ENCODE data around the gene DYNC2LI1. TPM values are rescaled to one million over a fixed set of nuclear protein-coding genes. Genes with fewer than 3 reads are reported as not detected.

Gene DYNC2LI1
- total RNA-seq, 2 donors from 2014 or later = 10.9 to 16.4 TPM

DNA sequence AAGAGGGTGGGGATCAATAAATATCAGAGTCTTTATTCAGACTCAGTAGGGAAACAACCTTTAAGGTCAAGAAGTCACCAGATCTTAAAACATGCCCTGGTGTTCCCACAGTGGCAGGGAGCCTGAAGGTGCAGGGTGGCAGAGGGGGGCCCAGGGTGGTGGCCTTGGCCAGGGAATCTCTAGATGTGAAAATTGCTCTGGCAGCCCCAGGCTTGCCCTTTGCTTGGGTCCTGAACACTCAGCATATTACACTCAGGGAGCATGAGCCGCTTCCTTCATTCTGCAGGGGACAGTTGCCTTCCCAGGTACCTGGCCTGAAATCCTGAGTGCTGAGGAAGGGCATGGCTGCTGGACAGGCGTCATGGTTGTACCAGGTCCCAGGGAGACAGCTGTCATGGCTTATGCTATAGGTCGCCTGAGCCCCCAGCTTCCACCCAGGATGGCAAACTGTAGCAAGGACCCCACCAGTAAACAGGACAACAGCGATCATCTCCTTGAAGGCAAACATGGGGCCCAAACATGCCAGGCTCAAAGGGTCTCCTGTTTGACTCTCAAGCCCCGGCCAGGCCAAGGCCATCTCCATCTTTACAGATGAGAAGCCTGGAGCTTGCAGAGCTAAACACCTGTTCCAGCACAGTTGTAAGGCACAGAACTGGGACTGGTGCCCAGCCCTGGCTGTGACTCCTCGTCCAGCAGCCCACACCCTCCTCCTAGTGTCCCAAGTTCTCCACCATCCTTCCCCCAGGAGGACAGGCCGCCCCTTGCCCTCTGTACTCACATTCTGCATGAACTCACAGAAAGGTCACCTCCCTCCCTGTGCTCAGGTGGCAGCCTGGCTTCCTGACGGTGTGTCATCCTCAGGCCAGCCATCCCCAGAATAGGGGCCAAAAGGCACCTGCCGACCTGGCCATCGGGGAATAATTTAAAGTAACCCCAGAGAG lies 79.6 kb downstream of the DYNC2LI1 start:
- Histone ChIP-seq H3K9me3 (no peaks in the 10 kb centered on the region), H3K36me3 (no peaks in the 10 kb centered on the region), H3K27ac (no peak overlapping the region), H3K27me3 (no peaks in the 10 kb centered on the region), H3K4me3 (no peak overlapping the region), H3K4me1 (no peaks in the 10 kb centered on the region)
- peak; percentile 42 for DNase-seq (ENCODE audit: low spot score)
- TF ChIP-seq, protein P1, sequence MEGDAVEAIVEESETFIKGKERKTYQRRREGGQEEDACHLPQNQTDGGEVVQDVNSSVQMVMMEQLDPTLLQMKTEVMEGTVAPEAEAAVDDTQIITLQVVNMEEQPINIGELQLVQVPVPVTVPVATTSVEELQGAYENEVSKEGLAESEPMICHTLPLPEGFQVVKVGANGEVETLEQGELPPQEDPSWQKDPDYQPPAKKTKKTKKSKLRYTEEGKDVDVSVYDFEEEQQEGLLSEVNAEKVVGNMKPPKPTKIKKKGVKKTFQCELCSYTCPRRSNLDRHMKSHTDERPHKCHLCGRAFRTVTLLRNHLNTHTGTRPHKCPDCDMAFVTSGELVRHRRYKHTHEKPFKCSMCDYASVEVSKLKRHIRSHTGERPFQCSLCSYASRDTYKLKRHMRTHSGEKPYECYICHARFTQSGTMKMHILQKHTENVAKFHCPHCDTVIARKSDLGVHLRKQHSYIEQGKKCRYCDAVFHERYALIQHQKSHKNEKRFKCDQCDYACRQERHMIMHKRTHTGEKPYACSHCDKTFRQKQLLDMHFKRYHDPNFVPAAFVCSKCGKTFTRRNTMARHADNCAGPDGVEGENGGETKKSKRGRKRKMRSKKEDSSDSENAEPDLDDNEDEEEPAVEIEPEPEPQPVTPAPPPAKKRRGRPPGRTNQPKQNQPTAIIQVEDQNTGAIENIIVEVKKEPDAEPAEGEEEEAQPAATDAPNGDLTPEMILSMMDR (IDR thresholded peaks at IDR 0.05) = no peak

DNA sequence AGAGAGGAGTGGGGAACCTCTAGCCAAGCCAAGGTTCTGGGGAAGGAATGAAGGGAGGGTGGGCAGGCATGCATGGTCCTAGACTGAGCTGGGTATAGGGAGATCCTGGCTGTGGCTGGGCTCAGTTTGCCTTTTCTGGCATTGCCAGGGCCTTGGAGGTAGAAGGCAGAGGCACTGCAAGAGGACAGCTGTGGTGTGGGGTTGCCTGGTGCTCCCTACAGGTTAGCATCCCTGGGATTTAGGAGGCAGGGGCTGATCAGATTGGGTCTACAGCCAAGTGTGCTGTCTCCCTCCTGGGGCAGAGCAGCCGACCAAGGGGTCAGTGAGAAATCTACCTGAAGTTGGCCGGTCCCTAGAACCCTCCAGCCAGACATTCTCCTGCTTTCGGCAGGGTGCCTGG lies 80.8 kb downstream of the DYNC2LI1 start:
- no peak overlapping the region for H3K4me3 ChIP-seq
- TF ChIP-seq, protein P1 (IDR thresholded peaks at IDR 0.05) = no peak
- DNase-seq (ENCODE audit: low spot score) = peak; percentile 36
- no peaks in the 10 kb centered on the region for H3K4me1 ChIP-seq
- H3K27me3 ChIP-seq = no peaks in the 10 kb centered on the region
- no peak overlapping the region for H3K27ac ChIP-seq
- H3K9me3 ChIP-seq = no peaks in the 10 kb centered on the region
- no peaks in the 10 kb centered on the region for H3K36me3 ChIP-seq

DNA sequence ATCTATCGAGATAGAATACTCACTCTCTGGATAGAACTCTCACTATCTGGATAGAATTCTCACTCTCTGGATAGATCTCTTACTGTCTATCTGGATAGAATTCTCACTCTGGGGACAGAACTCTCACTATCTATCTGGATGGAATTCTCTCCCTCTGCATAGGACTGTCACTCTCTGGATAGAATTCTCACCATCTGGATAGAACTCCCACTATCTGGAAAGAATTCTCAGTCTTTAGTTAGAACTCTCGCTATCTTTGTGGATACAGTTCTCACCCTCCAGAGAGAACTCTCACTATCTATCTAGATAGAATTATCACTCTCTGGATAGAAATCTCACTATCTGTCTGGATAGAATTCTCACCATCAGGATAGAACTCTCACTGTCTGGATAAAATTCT lies 81.5 kb downstream of the DYNC2LI1 start:
- no peaks in the 10 kb centered on the region for H3K4me1 ChIP-seq
- no peak overlapping the region for H3K27ac ChIP-seq
- no peaks in the 10 kb centered on the region for H3K9me3 ChIP-seq
- TF ChIP-seq, protein P1 (IDR thresholded peaks at IDR 0.05) = no peak
- H3K27me3 ChIP-seq = no peaks in the 10 kb centered on the region
- no peak for DNase-seq (ENCODE audit: low spot score)
- H3K36me3 ChIP-seq = no peaks in the 10 kb centered on the region
- H3K4me3 ChIP-seq = no peak overlapping the region

Other genes starting within 250 kb of the DYNC2LI1 start
- gene THADA, start 178.0 kb upstream of the DYNC2LI1 start, total RNA-seq = 10 to 100 TPM; 14.5 to 16.1 TPM
- gene PLEKHH2, start 136.8 kb upstream of the DYNC2LI1 start, total RNA-seq = 1 to 10 TPM; 4.7 to 4.8 TPM
- gene C1GALT1C1L, start 97.6 kb upstream of the DYNC2LI1 start, total RNA-seq = 1 to 10 TPM in 1 of 2 donors, under 1 TPM in 1; 0.98 to 2.1 TPM
- not detected for gene ABCG5, start 64.8 kb downstream of the DYNC2LI1 start, total RNA-seq
- gene ABCG8, start 64.9 kb downstream of the DYNC2LI1 start, total RNA-seq = not detected
- 10 to 100 TPM; 39.2 to 75.6 TPM for gene LRPPRC, start 221.9 kb downstream of the DYNC2LI1 start, total RNA-seq

Measured in right atrium auricular region (tissue), 2 donors.